ENCODE measurements around the gene RHOT2. TPM values are rescaled to one million over a fixed set of nuclear protein-coding genes. Genes with fewer than 3 reads are reported as not detected.
A peak's percentile ranks its signal among the peaks of the same experiment; 100 is the strongest.

RHOT2 gene
- total RNA-seq, 1 donor from 2014 or later = 172 TPM

DNA sequence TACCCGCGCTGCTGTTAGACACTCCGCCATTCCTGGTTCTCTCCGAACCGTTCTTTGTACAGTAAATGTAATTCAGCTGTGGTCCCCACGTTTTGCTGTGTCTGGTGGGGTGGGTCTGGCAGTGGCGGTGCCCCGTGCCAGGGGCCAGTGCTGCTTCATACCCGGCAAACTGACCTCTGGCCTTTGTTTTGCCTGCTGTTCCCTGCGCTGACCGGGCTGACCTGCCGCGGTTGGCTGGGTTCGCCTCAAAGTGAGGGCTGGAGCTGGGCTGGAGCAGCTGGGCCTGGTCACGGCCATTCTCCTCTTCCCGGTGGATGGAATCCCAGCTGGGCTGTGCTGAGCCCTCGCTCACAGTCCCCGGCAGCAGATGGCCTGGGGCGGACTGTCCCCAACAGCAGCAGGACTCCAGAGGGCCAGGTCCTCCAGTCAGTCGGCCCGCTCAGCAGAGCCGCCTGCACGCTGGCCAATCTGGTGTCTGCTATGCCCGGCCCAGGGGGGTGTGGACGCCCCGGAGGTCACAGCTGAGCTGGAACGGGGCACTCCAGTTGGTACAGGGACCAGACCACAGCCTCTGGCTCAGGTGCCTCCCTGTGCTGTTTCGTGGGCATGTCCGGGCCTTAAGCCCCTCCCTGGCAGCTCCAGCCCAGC lies 38.6 kb upstream of the RHOT2 start:
- peaks cover 2% of the 10 kb centered on the region for H3K36me3 Mint-ChIP-seq (ENCODE audit: low read depth)
- H3K27ac Mint-ChIP-seq = no peak overlapping the region
- H3K9me3 Mint-ChIP-seq = no peaks in the 10 kb centered on the region
- no peak for DNase-seq
- no peaks in the 10 kb centered on the region for H3K4me1 Mint-ChIP-seq
- H3K27me3 Mint-ChIP-seq = no peaks in the 10 kb centered on the region
- no peak overlapping the region for H3K4me3 Mint-ChIP-seq
- intact Hi-C loops (cut with micrococcal nuclease) = no loop called here

DNA sequence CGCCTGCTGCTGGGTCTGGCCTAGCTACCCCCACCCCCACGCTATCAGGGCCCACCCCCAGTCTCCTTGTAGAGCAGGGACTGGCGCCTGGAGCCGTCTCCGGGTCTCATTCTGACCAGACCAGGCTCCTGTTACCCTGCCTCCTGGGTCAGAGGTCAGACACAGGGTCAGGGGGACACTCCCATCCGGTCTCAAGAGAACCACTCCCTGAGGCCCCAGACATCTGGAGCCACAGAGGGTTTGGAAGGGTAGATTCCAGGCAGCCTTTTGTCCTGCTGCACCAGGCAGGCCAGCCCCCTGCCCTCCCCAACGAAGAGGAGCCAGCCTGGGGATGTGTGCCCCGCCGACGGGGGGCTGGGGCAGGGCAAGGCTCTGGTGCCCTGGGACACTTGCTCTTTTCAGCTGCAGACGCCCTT lies 38.1 kb upstream of the RHOT2 start:
- intact Hi-C loops (cut with micrococcal nuclease) = no loop called here
- Mint-ChIP-seq H3K36me3 (ENCODE audit: low read depth) (peaks cover 2% of the 10 kb centered on the region), H3K9me3 (no peaks in the 10 kb centered on the region), H3K4me3 (no peak overlapping the region), H3K27ac (no peak overlapping the region), H3K27me3 (no peaks in the 10 kb centered on the region), H3K4me1 (peaks cover under 1% of the 10 kb centered on the region)
- no peak for DNase-seq

DNA sequence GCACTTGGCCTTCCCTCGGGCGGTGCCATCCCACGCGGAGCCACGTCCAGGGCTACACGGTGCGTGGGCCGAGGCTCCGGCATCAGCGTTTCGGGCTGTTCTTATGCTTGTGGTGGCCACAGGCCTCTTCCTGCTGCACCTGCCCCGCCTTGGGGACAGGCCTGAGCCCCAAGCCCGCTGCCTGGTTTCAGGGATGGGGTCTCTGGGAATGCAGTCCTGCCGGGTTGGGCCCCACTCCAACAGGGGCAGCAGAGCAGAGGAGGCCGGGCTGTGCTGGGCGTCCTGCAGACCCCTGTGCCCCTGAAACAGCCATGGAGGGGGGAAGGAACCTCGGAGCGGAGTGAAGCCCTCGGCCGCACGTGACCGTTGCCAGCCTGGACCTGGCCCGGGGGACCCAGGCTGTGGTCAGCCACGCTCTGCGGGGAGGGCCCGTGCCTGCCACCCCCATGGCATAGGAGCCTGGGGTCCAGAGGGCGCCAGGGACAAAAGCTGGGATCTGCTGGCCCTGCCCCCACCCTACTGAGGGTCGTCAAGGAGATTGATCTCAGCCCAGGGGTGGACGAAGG lies 37.6 kb upstream of the RHOT2 start:
- intact Hi-C loops (cut with micrococcal nuclease) = no loop called here
- Mint-ChIP-seq H3K4me1 (peaks cover 2% of the 10 kb centered on the region), H3K4me3 (no peak overlapping the region), H3K9me3 (no peaks in the 10 kb centered on the region), H3K27me3 (no peaks in the 10 kb centered on the region), H3K36me3 (ENCODE audit: low read depth) (peaks cover 2% of the 10 kb centered on the region), H3K27ac (no peak overlapping the region)
- DNase-seq = peak; percentile 55

DNA sequence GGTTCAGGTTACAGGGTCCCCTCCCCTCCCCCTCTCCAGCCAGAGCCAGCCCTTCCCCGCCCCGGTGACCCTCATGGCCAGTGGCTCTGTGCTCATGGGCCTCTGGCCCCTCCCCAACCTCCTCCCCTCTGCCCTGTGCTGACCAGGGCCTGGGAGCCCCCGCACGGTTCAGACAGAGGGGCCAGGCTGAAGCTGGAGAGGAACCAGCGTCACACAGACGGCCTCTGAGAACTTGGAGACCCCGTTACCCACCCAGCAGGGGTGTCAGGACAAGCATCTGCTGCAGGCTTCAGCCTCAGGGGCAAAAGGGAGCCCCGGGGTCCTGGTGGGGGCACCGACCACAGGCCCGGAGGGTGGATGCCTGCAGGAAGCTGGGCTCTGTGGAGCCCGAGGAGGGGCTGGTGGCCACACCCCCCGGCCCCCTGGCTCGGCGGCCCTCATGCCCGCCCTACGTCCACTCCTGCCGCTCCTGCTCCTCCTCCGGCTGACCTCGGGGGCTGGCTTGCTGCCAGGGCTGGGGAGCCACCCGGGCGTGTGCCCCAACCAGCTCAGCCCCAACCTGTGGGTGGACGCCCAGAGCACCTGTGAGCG lies 37.0 kb upstream of the RHOT2 start, which contains the start of gene WFIKKN1:
Gene WFIKKN1, plus strand, starts transcription at position 171 of the 591 bp plus-strand sequence. Its CDS starts 269 bp downstream, at position 440.
- intact Hi-C loops (cut with micrococcal nuclease) = no loop called here
- H3K4me3 Mint-ChIP-seq = no peak within 1 kb of the TSS
- H3K9me3 Mint-ChIP-seq = no peaks in the 10 kb centered on the region
- no peak within 1 kb of the TSS for H3K27ac Mint-ChIP-seq
- H3K27me3 Mint-ChIP-seq = no peaks in the 10 kb centered on the region
- no peak for DNase-seq
- peaks cover 2% of the 10 kb centered on the region for H3K4me1 Mint-ChIP-seq
- H3K36me3 Mint-ChIP-seq (ENCODE audit: low read depth) = peaks cover 2% of the 10 kb centered on the region

DNA sequence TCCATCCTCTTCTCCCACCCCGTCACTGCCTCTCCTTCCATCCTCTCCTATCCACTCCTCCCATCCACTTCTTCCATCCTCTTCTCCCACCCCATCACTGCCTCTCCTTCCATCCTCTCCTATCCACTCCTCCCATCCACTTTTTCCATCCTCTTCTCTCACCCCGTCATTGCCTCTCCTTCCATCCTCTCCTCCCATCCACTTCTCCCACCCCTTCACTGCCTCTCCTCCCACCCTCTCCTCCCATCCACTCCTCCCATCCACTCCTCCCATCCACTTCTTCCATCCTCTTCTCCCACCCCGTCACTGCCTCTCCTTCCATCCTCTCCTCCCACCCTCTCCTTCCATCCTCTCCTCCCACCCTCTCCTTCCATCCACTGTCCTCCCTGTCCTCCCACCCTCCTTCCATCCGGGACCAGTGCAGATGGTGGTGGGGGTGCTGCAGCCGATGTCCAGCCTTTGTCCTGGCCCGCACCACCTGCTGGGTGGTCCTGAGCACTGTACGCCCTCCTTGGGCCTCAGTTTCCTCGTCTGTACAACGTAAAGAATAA lies 36.0 kb upstream of the RHOT2 start:
- DNase-seq = no peak
- Mint-ChIP-seq H3K27ac (no peak overlapping the region), H3K27me3 (peaks cover 2% of the 10 kb centered on the region), H3K36me3 (ENCODE audit: low read depth) (no peaks in the 10 kb centered on the region), H3K4me1 (peaks cover 6% of the 10 kb centered on the region), H3K9me3 (no peaks in the 10 kb centered on the region), H3K4me3 (no peak overlapping the region)
- intact Hi-C loops (cut with micrococcal nuclease) = no loop called here

DNA sequence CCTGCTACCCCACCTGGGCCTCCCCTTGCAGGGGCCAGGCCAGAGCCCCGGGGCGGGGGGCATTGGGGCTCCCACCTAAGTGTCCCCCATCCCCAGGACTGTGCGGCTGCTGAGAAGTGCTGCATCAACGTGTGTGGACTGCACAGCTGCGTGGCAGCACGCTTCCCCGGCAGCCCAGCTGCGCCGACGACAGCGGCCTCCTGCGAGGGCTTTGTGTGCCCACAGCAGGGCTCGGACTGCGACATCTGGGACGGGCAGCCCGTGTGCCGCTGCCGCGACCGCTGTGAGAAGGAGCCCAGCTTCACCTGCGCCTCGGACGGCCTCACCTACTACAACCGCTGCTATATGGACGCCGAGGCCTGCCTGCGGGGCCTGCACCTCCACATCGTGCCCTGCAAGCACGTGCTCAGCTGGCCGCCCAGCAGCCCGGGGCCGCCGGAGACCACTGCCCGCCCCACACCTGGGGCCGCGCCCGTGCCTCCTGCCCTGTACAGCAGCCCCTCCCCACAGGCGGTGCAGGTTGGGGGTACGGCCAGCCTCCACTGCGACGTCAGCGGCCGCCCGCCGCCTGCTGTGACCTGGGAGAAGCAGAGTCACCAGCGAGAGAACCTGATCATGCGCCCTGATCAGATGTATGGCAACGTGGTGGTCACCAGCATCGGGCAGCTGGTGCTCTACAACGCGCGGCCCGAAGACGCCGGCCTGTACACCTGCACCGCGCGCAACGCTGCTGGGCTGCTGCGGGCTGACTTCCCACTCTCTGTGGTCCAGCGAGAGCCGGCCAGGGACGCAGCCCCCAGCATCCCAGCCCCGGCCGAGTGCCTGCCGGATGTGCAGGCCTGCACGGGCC lies 35.2 kb upstream of the RHOT2 start:
- intact Hi-C loops (cut with micrococcal nuclease) = no loop called here
- Mint-ChIP-seq H3K27me3 (peaks cover 2% of the 10 kb centered on the region), H3K27ac (no peak overlapping the region), H3K9me3 (no peaks in the 10 kb centered on the region), H3K4me1 (peaks cover 6% of the 10 kb centered on the region), H3K4me3 (no peak overlapping the region), H3K36me3 (ENCODE audit: low read depth) (no peaks in the 10 kb centered on the region)
- no peak for DNase-seq

DNA sequence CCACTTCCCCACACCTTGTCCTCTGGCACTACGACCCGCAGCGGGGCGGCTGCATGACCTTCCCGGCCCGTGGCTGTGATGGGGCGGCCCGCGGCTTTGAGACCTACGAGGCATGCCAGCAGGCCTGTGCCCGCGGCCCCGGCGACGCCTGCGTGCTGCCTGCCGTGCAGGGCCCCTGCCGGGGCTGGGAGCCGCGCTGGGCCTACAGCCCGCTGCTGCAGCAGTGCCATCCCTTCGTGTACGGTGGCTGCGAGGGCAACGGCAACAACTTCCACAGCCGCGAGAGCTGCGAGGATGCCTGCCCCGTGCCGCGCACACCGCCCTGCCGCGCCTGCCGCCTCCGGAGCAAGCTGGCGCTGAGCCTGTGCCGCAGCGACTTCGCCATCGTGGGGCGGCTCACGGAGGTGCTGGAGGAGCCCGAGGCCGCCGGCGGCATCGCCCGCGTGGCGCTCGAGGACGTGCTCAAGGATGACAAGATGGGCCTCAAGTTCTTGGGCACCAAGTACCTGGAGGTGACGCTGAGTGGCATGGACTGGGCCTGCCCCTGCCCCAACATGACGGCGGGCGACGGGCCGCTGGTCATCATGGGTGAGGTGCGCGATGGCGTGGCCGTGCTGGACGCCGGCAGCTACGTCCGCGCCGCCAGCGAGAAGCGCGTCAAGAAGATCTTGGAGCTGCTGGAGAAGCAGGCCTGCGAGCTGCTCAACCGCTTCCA lies 34.4 kb upstream of the RHOT2 start:
- Mint-ChIP-seq H3K9me3 (no peaks in the 10 kb centered on the region), H3K4me1 (peaks cover 6% of the 10 kb centered on the region), H3K27ac (no peak overlapping the region), H3K27me3 (peaks cover 2% of the 10 kb centered on the region), H3K4me3 (peak overlapping the region; percentile 48), H3K36me3 (ENCODE audit: low read depth) (no peaks in the 10 kb centered on the region)
- intact Hi-C loops (cut with micrococcal nuclease) = no loop called here
- no peak for DNase-seq

DNA sequence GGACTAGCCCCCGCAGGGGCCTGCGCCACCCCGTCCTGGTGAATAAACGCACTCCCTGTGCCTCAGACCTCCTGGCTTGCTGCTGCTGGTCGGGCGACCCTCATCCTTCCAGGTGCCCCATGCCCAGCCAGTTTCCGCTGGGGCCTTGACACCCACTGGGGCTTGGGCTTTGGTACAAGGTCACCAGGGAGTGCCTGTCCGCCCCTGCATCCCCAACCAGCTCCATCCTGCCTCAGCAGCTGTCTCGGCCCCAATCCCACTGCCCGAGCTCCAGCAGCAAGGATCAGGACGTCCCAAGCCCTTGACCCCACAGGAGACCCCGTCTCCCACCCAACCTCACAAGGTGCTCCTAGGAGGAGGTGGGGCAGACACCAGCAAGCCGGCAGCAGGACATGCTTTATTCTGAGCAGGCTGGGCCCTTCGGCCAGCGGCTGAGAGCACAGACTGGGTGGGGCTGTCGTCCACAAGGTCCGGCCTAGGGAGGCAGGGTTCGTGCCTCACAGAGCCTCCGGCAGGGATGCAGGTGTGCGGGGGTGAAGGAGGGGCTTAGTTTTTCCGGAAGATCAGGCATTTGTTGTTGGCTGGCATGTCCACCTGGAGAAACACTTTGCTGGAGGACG lies 33.8 kb upstream of the RHOT2 start:
- Mint-ChIP-seq H3K4me1 (peaks cover 6% of the 10 kb centered on the region), H3K27me3 (peaks cover 2% of the 10 kb centered on the region), H3K9me3 (no peaks in the 10 kb centered on the region), H3K27ac (peak overlapping the region; percentile 15), H3K4me3 (peak overlapping the region; percentile 48), H3K36me3 (ENCODE audit: low read depth) (no peaks in the 10 kb centered on the region)
- DNase-seq = no peak
- intact Hi-C loops (cut with micrococcal nuclease) = no loop called here

DNA sequence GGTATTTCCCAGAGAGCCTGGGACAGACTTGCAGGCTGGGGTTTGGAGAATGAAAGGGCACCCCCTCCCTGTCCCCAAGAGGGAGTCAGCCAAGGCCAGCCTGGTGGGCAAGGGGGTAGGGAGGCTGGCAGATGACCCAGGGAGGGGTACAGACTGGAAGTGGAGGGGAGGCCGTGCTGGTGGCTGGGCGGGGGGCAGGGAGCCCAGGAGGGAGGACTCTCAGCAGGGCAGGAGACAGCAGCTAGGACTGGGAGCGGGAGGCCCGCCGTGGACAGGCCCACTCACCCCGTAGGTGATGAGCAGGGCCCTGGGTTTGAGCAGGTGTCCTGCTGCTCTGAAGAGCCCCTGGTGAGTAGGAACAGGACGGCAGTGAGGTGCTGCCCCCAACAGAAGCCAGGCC lies 32.9 kb upstream of the RHOT2 start:
- intact Hi-C loops (cut with micrococcal nuclease) = no loop called here
- no peaks in the 10 kb centered on the region for H3K9me3 Mint-ChIP-seq
- peak overlapping the region; percentile 78 for H3K27ac Mint-ChIP-seq
- peaks cover 2% of the 10 kb centered on the region for H3K27me3 Mint-ChIP-seq
- no peak for DNase-seq
- H3K4me1 Mint-ChIP-seq = peaks cover 6% of the 10 kb centered on the region
- no peaks in the 10 kb centered on the region for H3K36me3 Mint-ChIP-seq (ENCODE audit: low read depth)
- H3K4me3 Mint-ChIP-seq = peak overlapping the region; percentile 93

DNA sequence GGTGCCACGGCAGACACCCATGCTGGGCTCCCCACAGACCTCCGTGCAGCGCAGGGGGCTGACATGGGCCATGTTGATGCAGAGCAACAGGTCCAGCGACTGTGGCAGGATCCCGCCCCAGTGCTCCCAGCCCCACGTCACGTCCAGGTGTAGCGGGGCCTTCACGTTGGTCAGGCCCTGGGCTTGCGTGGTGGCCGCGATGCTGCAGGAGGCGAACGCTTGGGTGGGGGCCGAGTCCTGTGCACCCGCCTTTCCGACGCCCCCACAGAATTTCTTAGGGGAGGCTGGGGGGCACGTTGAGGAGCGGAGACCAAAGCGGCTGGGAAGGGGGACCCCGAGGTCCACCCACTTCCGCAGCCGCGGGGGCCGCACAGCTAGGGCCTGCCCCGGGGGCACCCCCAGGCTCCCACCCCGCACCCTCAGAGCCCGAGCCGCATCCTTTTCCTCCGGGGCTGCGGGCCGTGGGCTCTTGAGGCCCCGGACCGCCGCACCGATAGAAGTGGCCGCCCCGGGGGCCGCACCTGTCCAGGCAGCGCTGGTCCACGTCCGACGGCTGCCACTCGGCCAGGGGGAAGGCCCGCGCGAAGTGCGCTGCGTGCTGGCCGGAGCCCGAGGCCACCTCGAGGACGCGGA lies 32.2 kb upstream of the RHOT2 start:
- peak overlapping the region; percentile 93 for H3K4me3 Mint-ChIP-seq

DNA sequence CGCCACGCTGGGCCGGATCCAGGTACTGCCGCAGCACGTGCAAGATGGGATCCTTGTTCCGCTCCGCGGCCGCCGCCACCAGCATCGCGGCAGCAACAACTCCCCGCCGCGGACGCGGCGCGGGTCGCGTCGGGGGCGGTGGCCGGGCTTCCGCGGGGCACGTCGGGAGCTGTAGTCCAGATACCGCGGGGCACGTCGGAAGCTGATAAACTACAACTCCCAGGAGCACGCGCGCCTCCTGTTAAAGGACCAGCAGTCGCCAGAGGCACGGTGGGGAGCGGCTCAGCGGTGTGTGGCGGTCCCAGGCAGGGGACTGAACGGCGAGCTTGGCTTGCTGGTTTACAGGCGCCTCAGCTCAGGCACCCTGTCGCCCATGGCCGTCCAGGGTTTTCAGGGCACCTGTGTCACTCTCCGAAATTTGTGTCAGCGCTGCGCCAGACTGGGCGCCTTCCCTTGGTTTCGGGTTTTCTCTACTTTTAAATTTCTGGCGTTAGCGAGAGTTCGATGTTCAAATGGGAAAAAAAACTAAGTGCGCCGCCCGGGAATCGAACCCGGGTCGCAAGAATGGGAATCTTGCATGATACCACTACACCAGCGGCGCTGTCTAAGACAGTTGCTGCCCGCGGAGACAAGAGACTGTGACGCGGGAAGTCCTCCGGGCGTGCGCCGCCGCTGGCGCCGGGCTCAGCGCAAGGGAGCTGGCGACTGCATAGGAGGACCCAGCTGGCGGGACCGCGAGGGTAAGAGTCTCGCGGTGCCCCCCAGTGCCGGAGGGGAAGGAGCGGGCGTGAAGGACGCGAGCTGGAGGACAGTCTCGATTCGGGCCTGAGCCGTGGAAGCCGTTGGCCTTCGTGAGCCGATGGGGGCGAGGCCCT lies 31.5 kb upstream of the RHOT2 start, which contains the start of gene METTL26:
Gene METTL26, minus strand, starts transcription at position 100 of the 875 bp plus-strand sequence. Its CDS starts 15 bp downstream, at position 85.
- peak within 1 kb of the TSS; percentile 95 for H3K27ac Mint-ChIP-seq
- intact Hi-C loops (cut with micrococcal nuclease) = loop anchor here (1.0 to 2.0 kb wide), 4 partner anchors 13 to 109 kb away; partner anchors contain the start of genes CAPN15, JMJD8 and WDR90
- peaks cover 6% of the 10 kb centered on the region for H3K4me1 Mint-ChIP-seq
- no peaks in the 10 kb centered on the region for H3K9me3 Mint-ChIP-seq
- H3K36me3 Mint-ChIP-seq (ENCODE audit: low read depth) = no peaks in the 10 kb centered on the region
- peak within 1 kb of the TSS; percentile 93 for H3K4me3 Mint-ChIP-seq
- DNase-seq = peak; percentile 98
- H3K27me3 Mint-ChIP-seq = peaks cover 2% of the 10 kb centered on the region

More for the DNA sequence above, 32.2 kb upstream of the RHOT2 start:
- Mint-ChIP-seq H3K27me3 (peaks cover 2% of the 10 kb centered on the region), H3K4me1 (peaks cover 6% of the 10 kb centered on the region), H3K36me3 (ENCODE audit: low read depth) (no peaks in the 10 kb centered on the region), H3K9me3 (no peaks in the 10 kb centered on the region), H3K27ac (peak overlapping the region; percentile 29)
- DNase-seq = peak; percentile 72
- intact Hi-C loops (cut with micrococcal nuclease) = loop anchor here (1.0 to 2.0 kb wide), 3 partner anchors 46 to 108 kb away; partner anchors contain the start of genes CAPN15 and JMJD8
